GM18907 (cell line): ENCODE results near the gene PPP2R3A.
"Not testable (repeated sequence)": the region's sequence is repeated elsewhere in the genome, so short reads cannot be mapped to it uniquely, and the experiment has no call there.

ENCODE experiments used
- ATAC-seq: cut with Tn5 transposase; IDR thresholded peaks from one replicate; pipeline ENCODE4 v1.9.1; 2021; ENCODE audit warnings: mild to moderate bottlenecking, moderate library complexity; ENCODE audit not compliant: unreplicated experiment

The PPP2R3A gene

DNA sequence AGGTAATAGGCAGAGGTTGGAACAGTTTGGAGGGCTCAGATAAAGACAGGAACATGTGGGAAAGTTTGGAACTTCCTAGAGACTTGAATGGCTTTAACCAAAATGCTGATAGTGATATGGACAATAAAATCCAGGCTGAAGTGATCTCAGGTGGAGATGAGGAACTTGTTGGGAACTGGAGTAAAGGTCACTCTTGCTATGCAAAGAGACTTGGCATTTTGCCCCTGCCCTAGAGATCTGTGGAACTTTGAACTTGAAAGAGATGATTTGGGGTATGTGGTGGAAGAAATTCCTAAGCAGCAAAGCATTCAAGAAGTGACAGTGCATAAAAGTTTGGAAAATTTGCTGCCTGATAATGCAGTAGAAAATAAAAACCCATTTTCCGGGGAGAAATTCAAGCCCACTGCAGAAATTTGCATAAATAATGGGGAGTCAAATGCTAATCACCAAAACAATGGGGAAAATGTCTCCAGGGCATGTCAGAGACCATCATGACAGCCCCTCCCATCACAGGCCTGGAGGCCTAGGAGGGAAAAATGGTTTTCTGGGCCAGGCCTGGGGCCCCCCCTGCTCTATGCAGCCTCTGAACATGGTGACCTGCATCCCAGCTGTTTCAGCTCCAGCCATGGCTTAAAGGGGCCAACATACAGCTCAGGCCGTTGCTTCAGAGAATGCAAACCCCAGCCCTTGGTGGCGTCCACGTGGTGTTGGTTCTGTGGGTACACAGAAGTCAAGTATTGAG lies 118.3 kb downstream of the PPP2R3A start:
- not testable (repeated sequence) for ATAC-seq

DNA sequence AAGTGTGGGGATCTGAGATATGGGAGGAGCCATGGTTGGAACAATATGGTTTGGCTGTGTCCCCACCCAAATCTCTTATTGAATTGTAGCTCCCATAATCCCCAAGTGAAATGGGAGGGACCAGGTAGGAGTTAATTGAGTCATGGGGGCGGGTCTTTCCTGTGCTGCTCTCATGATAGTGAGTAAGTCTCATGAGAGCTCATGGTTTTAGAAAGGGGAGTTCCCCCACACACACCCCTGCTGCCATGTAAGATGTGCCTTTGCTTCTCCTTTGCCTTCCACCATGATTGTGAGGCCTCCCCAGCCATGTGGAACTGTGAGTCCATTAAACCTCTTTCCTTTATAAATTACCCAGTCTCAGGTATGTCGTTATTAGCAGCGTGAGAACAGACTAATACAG lies 119.5 kb downstream of the PPP2R3A start:
- ATAC-seq: not testable (repeated sequence)

DNA sequence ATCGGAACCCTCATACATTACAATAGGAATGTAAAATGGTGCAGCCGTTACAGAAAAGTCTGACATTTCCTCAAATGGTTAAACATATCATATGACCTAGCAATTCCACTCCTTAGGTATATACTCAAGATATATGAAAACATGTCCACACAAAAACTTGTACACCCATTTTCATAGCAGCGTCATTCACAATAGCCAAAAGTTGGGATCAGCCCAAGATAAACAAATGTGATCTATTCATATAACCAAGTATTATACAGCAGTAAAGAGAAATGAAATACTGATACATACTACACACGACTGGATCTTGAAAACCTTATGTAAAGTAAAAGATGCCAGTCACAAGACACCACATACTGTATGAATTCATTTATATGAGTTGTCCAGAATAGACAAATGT lies 128.2 kb downstream of the PPP2R3A start:
- ATAC-seq: no peak

DNA sequence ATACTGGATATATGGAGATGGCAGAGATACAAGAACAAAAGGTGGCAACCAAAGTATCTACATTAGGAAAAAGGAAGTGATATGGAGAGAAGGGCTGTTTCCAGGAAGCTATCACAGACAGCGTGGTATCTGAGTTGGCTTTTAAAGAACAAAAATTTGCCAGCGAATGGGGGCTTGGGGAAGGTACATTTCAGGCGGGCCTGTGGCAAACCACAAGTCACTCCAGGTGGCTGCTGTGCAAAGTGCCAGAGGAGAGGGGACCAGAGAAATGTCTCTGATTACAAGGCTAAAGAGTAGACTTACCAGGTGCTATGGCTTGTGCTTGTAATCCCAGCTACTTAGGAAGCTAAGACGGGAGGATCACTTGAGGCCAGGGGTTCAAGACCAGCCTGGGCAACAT lies 139.5 kb downstream of the PPP2R3A start:
- no peak for ATAC-seq

DNA sequence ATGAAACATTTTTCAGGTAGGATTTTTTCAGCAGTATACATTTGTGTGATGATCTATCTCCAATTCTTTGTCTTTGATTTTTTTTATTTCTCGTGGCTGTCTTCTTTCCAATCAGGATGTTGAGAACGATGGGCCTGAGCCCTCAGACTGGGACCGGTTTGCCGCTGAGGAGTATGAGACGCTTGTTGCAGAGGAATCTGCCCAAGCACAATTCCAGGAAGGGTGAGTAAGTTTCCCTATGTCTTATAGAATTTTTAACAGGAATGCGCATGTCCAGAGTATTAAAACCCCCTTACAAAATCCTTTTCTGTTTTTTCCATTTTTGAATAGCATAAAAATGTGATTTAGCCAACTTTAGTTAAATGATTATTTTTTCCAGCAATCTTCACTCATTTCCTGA lies 140.6 kb downstream of the PPP2R3A start:
- no peak for ATAC-seq

DNA sequence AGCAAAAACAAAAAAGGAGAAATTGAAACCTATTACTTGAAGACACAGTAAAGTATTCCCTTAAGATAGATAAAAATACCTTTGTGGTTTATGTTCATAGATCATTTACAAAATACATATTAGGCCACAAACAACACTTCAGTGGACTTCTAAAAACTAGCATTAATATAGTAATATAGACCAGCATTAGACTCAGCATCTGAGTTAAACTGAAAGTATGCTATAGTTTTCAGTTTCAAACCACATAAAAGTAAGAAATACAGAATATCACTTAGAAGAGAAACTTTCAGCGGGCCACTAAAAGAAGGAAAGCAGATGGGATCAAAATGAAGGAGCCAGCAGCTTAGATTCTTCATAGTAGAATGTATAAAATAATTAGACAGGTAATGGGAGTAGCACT lies 144.0 kb downstream of the PPP2R3A start:
- peak; percentile 97 for ATAC-seq

DNA sequence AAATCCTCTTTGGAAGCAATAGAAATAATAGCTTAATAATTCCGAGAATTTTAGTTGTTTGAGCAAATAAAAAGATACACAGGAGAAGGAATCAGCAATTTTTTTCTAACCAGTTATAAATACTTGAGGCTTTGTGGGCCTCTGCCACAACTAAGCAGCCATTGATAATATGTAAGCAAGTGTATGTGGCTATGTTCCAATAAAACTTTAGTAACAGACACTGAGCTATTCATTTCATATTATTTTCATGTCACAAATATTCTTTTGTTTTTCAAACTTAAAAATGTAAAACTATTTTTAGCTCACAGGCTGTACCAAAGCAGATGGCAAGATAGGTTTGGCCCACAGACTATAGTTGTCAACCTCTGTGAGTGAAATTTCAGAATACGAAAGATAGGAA lies 145.0 kb downstream of the PPP2R3A start:
- ATAC-seq: no peak

DNA sequence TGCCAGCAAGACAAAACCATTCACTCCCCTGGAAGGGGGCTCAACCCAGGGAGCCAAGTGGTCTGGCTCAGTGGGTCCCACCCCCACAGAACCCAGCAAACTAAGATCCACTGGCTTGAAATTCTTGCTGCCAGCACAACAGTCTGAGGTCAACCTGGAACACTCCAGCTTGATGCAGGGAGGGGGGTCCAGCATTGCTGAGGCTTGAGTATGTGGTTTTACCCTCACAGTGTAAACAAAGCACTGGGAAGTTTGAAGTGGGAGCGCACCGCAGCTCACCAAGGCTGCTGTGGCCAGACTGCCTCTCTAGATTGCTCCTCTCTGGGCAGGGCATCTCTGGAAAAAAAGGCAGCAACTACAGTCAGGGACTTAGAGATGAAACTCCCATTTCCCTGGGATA lies 148.9 kb downstream of the PPP2R3A start:
- no peak for ATAC-seq

DNA sequence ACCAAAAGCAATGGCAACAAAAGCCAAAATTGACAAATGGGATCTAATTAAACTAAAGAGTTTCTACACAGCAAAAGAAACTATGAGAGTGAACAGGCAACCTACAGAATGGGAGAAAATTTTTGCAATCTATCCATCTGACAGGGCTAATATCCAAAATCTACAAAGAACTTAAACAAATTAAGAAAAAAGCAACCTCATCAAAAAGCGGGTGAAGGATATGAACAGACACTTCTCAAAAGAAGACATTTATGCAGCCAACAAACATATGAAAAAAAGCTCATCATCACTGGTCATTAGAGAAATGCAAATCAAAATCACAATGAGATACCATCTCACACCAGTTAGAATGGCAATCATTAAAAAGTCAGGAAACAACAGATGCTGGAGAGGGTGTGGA lies 153.8 kb downstream of the PPP2R3A start:
- not testable (repeated sequence) for ATAC-seq

DNA sequence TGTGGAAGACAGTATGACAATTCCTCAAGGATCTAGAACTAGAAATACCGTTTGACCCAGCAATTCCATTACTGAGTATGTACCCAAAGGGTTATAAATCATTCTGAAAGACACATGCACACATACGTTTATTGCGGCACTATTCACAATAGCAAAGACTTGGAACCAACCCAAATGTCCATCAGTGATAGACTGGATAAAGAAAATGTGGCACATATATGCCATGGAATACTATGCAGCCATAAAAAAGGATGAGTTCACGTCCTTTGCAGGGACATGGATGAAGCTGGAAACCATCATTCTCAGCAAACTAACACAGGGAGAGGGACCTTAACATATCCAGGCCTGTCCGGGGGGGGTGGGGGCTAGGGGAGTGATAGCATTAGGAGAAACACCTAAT lies 154.3 kb downstream of the PPP2R3A start:
- not testable (repeated sequence) for ATAC-seq

DNA sequence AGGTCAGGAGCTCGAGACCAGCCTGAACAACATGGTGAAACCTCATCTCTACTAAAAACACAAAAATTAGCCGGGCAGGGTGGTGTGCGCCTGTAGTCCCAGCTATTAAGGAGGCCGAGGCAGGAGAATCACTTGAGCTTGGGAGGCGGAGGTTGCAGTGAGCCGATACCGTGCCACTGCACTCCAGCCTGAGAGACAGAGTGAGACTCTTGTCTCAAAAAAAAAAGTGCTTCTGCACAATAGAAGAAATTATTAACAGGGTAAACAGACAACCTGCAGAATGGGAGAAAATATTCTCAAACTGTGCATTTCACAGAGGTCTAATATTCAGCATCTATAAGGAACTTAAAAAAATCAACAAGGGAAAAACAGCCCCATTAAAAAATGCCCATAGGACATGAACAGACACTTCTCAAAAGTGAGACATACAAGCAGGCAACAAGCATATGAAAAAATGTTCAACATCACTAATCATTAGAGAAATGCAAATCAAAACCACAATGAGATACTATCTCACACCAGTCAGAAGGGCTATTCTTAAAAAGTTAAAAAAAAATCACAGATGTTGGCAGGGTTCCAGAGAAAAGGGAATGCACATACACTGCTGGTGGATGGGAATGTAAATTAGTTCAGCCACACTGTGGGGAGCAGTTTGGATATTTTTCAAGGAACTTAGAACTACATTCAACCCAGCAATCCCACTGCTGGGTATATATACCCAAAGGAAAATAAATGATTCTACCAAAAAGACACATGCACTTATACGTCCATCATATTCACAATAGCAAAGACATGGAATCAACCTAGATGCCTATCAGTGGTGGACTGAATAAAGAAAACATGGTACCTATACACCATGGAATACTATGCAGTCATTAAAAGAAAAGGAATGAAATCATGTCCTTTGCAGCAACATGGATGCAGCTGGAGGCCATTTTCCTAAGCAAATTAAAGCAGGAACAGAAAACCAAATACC lies 155.1 kb downstream of the PPP2R3A start:
- ATAC-seq: peak; percentile 84

DNA sequence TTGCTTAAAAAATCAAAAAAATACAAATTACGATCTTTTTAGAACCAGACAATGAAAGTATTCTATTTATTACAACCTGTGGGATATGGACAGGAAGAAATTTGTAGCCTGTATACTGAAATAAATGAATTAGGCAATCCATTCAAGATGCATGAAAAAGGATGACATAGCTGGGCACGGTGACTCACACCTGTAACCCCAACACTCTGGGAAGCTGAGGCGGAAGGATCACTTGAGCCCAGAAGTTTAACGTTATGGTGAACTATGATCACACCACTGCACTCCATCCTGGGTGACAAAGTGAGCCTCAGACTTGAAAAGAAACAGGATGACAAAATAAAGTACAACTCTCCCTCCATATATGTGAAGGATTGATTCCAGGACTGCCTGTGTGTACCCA lies 156.5 kb downstream of the PPP2R3A start:
- no peak for ATAC-seq

DNA sequence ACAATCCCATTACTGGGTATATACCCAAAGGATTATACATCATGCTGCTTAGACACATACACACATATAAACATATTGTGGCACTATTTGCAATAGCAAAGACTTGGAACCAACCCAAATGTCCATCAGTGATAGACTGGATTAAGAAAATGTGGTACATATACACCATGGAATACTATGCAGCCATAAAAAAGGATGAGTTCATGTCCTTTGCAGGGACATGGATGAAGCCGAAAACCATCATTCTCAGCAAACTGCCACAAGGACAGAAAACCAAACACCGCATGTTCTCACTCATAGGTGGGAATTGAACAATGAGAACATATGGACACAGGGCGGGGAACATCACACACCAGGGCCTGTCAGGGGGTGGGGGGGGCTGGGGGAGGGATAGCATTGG lies 166.1 kb downstream of the PPP2R3A start:
- ATAC-seq: not testable (repeated sequence)

DNA sequence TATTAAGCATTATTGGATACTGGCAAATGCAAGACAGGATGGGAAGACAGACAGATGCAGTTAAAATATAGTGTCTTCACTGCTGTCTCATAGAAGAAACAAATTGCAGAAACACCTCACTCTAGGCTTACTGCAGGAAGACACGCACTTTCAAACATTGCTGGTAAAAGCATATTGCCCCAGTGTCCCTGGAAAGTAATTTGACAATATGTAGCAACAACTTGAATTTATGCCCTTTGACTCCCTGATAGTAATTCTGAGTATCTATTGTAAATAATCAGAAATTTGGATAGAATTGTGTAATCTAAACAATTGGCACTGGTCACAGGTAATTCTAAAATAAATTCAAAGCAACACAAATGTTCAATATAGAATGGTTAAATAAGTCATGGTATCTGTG lies 168.6 kb downstream of the PPP2R3A start:
- no peak for ATAC-seq

DNA sequence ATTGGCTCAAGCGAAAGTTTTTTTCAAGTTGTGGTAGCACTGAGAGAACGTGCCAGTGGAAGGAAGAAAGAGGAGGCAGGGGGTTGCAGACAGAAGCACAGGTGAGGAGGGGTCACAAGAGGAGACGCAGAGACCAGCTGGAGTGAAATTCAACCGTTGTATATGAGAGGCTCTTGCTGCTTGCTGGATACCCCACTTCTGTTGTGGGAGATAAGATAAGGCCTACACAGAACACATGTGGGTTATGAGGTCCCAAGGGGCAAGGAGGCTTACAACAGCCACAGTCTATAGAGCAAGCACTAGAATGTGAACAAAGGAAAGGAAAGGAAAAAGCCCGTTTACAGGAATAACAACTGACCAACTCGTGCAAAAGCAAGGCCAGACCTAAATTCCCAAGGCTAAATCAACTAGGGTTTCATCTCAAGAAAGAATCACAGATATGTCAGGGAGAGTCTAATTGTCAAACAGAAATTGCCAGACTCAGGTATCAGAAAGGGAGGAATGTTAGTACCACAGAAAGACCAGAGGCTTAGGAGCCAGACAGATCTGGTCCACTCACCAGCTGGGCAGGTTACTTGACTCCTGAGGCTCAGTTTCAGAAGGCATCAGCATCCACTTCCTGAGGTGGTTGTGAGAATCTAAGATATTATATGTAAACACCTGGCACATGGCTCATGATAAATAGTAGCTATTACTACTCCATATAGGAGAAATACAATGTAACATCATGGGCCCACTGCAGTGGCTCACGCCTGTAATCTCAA lies 169.7 kb downstream of the PPP2R3A start:
- no peak for ATAC-seq

DNA sequence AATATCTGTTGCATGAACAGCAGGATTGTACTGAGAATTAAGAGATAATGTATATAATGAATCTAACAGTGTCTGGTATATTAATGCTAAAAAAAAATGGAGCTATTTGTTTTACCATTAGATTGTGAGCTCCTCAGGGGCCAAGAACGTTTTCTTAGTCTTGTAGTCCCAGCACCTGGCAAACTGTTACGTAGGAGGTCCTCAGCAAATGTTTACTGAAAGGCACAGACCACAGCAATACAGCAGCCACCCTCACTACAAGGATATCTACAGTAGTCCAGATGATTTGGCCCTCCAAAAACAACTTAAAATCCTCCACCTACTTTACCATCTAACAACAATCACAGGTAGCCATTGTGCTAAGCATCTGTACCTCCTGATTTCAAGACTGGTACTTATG lies 170.9 kb downstream of the PPP2R3A start:
- no peak for ATAC-seq

DNA sequence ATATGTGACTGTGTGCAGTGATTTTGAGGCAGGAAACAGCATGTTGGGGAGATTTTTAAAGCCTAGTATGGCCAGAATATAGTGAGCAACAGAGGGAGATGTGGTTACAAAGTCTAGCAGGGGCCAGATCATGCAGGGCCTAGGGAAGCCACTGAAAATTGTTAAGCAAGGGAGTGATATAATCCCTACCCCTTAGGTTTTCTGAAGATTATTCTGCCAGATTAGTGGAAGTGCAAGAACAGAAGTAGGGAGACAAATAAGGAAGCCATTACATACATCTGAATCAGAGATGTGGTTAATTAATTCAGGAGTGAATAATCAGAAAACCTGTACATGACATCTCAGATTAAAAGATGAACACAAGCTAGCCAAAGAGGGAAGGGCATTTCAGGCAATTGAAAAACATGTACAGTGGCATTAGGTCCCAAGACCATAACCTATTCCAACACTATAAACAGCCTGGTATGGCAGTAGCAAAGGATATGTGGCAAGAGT lies 175.8 kb downstream of the PPP2R3A start:
- ATAC-seq: no peak

DNA sequence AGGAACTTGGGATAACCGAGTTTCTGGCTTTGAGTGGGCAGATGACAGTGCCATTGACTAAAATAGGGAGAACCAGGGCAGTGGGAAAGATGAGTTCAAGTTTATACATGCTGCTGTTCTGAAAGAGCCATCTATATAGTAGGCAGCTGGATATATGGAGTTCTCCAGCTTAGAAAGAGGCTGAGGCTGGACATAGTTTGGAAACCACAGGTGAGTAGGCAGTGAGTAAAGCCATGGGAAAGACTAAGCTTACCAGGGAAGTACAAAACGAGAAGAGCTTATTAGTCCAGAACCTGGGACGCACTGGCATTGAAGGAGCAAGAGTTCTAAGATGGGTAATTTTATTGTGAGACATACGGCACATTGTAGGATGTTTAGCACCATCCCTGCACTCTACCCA lies 176.4 kb downstream of the PPP2R3A start:
- ATAC-seq: no peak

DNA sequence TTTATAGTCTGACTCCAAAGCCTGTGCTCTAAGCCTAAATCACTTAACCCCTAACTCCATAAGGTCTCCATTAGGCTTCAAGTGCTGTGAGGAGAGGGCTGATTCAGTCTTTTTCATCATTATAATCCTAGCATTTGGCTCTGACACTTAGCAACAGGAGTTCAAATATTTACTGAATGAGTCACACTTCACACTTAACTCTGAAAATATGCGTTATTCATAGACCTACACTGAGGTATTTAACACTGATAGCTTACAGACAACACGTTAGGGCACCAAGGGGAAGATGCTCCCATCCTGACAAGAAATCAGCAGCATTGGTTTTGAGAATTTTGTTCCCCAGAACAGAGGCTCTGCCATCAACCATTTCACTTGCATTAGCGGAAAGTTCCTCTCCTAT lies 177.1 kb downstream of the PPP2R3A start:
- ATAC-seq: no peak

DNA sequence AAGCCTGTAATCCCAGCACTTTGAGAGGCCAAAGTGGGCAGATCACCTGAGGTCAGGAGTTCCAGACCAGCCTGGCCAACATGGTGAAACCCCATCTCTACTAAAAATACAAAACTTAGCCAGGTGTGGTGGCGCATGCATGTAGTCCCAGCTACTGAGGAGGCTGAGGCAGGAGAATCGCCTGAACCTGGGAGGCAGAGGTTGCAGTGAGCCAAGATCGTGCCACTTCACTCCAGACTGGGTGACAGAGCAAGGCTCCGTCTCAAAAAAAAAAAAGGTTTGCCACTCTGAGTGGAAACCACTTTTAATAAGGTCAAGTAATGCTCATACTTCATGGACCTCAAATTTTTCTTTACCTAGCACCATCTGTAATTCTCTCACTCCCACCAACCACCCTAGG lies 178.9 kb downstream of the PPP2R3A start:
- ATAC-seq: not testable (repeated sequence)
